ENCODE results near the gene PPM1H. TPM values are rescaled to one million over a fixed set of nuclear protein-coding genes. Genes with fewer than 3 reads are reported as not detected.

The PPM1H gene
- total RNA-seq, 3 donors from 2014 or later = 4.9 to 6.1 (median 5.8) TPM

DNA sequence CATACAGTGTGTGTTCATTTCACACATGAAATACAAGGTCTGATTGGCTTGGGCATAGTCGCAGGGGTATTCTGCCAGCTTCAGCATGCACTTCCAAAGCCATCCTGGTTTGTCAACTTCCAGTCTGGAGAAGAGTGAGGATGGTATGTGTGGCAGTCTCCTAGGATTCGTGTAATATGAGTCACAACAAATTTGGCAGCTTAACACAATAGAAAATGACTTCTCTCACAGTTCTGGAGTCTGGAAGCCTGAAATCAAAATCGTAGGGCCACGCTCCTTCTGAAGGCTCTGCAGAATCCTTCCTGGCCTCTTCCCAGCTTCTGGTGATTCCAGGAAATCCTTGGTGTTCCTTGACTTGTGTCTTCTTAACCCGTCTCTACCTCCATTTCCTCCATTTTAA is 167.5 kb downstream of the PPM1H start:
- Histone ChIP-seq H3K4me3 (no peak overlapping the region), H3K9me3 (no peaks in the 10 kb centered on the region), H3K4me1 (ENCODE audit: low read depth) (peaks cover 11% of the 10 kb centered on the region), H3K36me3 (ENCODE audit: low read depth) (no peaks in the 10 kb centered on the region)
- TF ChIP-seq CTCF (IDR thresholded peaks at IDR 0.05) = no peak
- ATAC-seq (no peak), DNase-seq (no peak)
- intact Hi-C loops (cut with DNase I, micrococcal nuclease) = no loop called here

GRCh38 chr12:62766496-62766895 is 168.5 kb downstream of the PPM1H start:
- H3K4me1 ChIP-seq (ENCODE audit: low read depth) = peaks cover 14% of the 10 kb centered on the region
- no peak overlapping the region for H3K4me3 ChIP-seq
- intact Hi-C loops (cut with DNase I, micrococcal nuclease) = no loop called here
- H3K9me3 ChIP-seq = no peaks in the 10 kb centered on the region
- DNase-seq = no peak
- H3K36me3 ChIP-seq (ENCODE audit: low read depth) = no peaks in the 10 kb centered on the region
- TF ChIP-seq CTCF (IDR thresholded peaks at IDR 0.05) = no peak
- ATAC-seq = no peak

- Histone ChIP-seq H3K4me1 (ENCODE audit: low read depth) (peaks cover 22% of the 10 kb centered on the region), H3K9me3 (no peaks in the 10 kb centered on the region), H3K36me3 (ENCODE audit: low read depth) (no peaks in the 10 kb centered on the region), H3K4me3 (no peak overlapping the region)
- TF ChIP-seq CTCF (IDR thresholded peaks at IDR 0.05) = no peak
- DNase-seq (no peak), ATAC-seq (no peak)
- intact Hi-C loops (cut with DNase I, micrococcal nuclease) = no loop called here
These were observed 170.9 kb downstream of the PPM1H start for GRCh38 chr12:62763861-62764645.

DNA sequence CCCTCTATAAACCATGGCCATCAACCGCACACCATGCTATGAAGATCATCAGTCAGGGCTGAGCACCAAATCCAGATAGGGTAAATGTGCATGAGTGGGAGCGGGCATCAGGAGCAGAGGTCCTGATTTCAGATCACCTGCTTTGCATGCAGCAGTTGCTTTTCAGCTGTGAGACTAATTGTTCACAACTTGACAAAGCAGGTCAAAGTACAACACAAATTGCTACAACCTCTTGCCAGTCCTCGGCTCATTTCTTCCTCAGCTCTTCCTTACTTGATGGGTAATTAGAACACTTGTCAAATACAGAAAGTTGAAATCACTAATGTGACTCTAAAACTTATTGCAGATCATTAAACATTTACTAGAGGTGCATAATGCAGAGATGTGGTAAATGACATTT is 171.6 kb downstream of the PPM1H start:
- DNase-seq (no peak), ATAC-seq (peak; percentile 71)
- no peak for TF ChIP-seq CTCF (IDR thresholded peaks at IDR 0.05)
- H3K4me3 ChIP-seq = no peak overlapping the region
- intact Hi-C loops (cut with DNase I, micrococcal nuclease) = no loop called here
- H3K9me3 ChIP-seq = no peaks in the 10 kb centered on the region
- H3K36me3 ChIP-seq (ENCODE audit: low read depth) = no peaks in the 10 kb centered on the region
- peaks cover 22% of the 10 kb centered on the region for H3K4me1 ChIP-seq (ENCODE audit: low read depth)

- DNase-seq (no peak), ATAC-seq (peak; percentile 62)
- intact Hi-C loops (cut with DNase I, micrococcal nuclease) = no loop called here
- Histone ChIP-seq H3K4me3 (no peak overlapping the region), H3K4me1 (ENCODE audit: low read depth) (peaks cover 22% of the 10 kb centered on the region), H3K36me3 (ENCODE audit: low read depth) (no peaks in the 10 kb centered on the region), H3K9me3 (no peaks in the 10 kb centered on the region)
- TF ChIP-seq CTCF (IDR thresholded peaks at IDR 0.05) = no peak
These were observed 172.3 kb downstream of the PPM1H start for GRCh38 chr12:62762645-62763044.
